GM04504 (cell line): ENCODE data around the gene RBBP7.
A peak's percentile ranks its signal among the peaks of the same experiment; 100 is the strongest.

Experiments used
- DNase-seq: peaks from one replicate; pipeline ENCODE4 v3.0.0-alpha.2; 2012; ENCODE audit warnings: low read depth

The RBBP7 gene

GRCh38 chrX:16825264-16826035, 44.7 kb downstream of the RBBP7 start:
- DNase-seq, result no peak

GRCh38 chrX:16822723-16823122, 47.4 kb downstream of the RBBP7 start:
- peak; percentile 61 for DNase-seq

- no peak for DNase-seq
Observed at GRCh38 chrX:16819634-16820033, 50.5 kb downstream of the RBBP7 start.

- DNase-seq, result no peak
Observed at GRCh38 chrX:16814597-16814996, 55.6 kb downstream of the RBBP7 start.

- no peak for DNase-seq
Observed at GRCh38 chrX:16807976-16808542, 62.1 kb downstream of the RBBP7 start.

- DNase-seq, result no peak
Observed at GRCh38 chrX:16807548-16807947, 62.6 kb downstream of the RBBP7 start.

- DNase-seq, result no peak
Observed at GRCh38 chrX:16804923-16805464, 65.2 kb downstream of the RBBP7 start.

GRCh38 chrX:16797841-16798240, 72.3 kb downstream of the RBBP7 start:
- no peak for DNase-seq

- DNase-seq, result peak; percentile 17
Observed at GRCh38 chrX:16797358-16797757, 72.8 kb downstream of the RBBP7 start.

GRCh38 chrX:16796298-16796697, 73.9 kb downstream of the RBBP7 start:
- DNase-seq, result no peak
